Neural cell (in vitro differentiated cells): Measurements from ENCODE around the gene APOBEC3H.

ENCODE experiments used
- EZH2 ChIP-seq: fragments of 200-600, 300-800 bp; shearing (Covaris generic), sonication (generic); IDR thresholded peaks from 2 replicates; pipeline ENCODE4 v1.6.1; 2014; ENCODE audit warnings: antibody characterized with exemption, low read length, borderline replicate concordance, mild to moderate bottlenecking; ENCODE audit not compliant: insufficient read depth, poor library complexity, severe bottlenecking
- TF ChIP-seq, protein P1 (sequence below): fragments of 450-650 bp; IDR thresholded peaks from 2 replicates; pipeline ENCODE4 v1.5.1; 2014; ENCODE audit warnings: antibody characterized with exemption, mild to moderate bottlenecking, moderate library complexity; ENCODE audit not compliant: poor library complexity, severe bottlenecking
- TF ChIP-seq, protein P2 (sequence below): IDR thresholded peaks from 2 replicates; pipeline ENCODE4 v1.6.1; 2012; ENCODE audit warnings: borderline replicate concordance

DNA sequence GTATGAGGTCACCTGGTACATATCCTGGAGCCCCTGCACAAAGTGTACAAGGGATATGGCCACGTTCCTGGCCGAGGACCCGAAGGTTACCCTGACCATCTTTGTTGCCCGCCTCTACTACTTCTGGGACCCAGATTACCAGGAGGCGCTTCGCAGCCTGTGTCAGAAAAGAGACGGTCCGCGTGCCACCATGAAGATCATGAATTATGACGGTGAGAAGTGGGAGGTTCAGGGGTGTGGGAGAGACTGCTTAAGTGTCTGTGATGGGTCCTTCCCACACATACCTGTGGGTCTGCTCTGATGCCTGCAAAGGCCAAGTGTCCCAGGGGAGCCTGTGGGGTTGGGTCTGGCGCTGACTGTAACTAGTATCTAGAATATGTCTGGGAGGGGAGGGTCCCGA, 16.0 kb upstream of the APOBEC3H start:
- TF ChIP-seq EZH2, result no peak
- TF ChIP-seq, protein P1, sequence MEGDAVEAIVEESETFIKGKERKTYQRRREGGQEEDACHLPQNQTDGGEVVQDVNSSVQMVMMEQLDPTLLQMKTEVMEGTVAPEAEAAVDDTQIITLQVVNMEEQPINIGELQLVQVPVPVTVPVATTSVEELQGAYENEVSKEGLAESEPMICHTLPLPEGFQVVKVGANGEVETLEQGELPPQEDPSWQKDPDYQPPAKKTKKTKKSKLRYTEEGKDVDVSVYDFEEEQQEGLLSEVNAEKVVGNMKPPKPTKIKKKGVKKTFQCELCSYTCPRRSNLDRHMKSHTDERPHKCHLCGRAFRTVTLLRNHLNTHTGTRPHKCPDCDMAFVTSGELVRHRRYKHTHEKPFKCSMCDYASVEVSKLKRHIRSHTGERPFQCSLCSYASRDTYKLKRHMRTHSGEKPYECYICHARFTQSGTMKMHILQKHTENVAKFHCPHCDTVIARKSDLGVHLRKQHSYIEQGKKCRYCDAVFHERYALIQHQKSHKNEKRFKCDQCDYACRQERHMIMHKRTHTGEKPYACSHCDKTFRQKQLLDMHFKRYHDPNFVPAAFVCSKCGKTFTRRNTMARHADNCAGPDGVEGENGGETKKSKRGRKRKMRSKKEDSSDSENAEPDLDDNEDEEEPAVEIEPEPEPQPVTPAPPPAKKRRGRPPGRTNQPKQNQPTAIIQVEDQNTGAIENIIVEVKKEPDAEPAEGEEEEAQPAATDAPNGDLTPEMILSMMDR, result no peak
- TF ChIP-seq, protein P2, sequence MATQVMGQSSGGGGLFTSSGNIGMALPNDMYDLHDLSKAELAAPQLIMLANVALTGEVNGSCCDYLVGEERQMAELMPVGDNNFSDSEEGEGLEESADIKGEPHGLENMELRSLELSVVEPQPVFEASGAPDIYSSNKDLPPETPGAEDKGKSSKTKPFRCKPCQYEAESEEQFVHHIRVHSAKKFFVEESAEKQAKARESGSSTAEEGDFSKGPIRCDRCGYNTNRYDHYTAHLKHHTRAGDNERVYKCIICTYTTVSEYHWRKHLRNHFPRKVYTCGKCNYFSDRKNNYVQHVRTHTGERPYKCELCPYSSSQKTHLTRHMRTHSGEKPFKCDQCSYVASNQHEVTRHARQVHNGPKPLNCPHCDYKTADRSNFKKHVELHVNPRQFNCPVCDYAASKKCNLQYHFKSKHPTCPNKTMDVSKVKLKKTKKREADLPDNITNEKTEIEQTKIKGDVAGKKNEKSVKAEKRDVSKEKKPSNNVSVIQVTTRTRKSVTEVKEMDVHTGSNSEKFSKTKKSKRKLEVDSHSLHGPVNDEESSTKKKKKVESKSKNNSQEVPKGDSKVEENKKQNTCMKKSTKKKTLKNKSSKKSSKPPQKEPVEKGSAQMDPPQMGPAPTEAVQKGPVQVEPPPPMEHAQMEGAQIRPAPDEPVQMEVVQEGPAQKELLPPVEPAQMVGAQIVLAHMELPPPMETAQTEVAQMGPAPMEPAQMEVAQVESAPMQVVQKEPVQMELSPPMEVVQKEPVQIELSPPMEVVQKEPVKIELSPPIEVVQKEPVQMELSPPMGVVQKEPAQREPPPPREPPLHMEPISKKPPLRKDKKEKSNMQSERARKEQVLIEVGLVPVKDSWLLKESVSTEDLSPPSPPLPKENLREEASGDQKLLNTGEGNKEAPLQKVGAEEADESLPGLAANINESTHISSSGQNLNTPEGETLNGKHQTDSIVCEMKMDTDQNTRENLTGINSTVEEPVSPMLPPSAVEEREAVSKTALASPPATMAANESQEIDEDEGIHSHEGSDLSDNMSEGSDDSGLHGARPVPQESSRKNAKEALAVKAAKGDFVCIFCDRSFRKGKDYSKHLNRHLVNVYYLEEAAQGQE, result no peak
